Thyroid gland (tissue), 4 donors: ENCODE results near the gene HADHA. TPM values are rescaled to one million over a fixed set of nuclear protein-coding genes. Genes with fewer than 3 reads are reported as not detected.
"Not testable (repeated sequence)": the region's sequence is repeated elsewhere in the genome, so short reads cannot be mapped to it uniquely, and the experiment has no call there.

Source experiments
- DNase-seq, 2 donors: peaks; one replicate each; pipeline ENCODE4 v3.0.0-alpha.2; 2019
- H3K27ac ChIP-seq, 3 donors: fragments of 200-600 bp; sonication (generic); 1 replicate in 2 of 3; 2 replicates in 1 of 3; pipeline ENCODE4 v1.5.1; 2016 to 2019; ENCODE audit warnings: mild to moderate bottlenecking in 1 of 3, moderate library complexity in 1 of 3
- H3K27me3 ChIP-seq: fragments of 200-600 bp; sonication (generic); one replicate; pipeline ENCODE4 v1.5.1; 2019
- H3K36me3 ChIP-seq, 2 donors: fragments of 200-600 bp; sonication (generic); one replicate each; pipeline ENCODE4 v1.5.1; 2016 to 2019
- H3K4me1 ChIP-seq, 2 donors: fragments of 200-600 bp; sonication (generic); one replicate each; pipeline ENCODE4 v1.5.1; 2017 to 2019
- H3K4me3 ChIP-seq, 3 donors: fragments of 200-600 bp; sonication (generic); replicated peaks in 1 of 3; 1 replicate in 2 of 3; 2 replicates in 1 of 3; pipeline ENCODE4 v1.5.1; 2016; ENCODE audit warnings: mild to moderate bottlenecking in 1 of 3
- H3K9me3 ChIP-seq: fragments of 200-600 bp; sonication (generic); one replicate; pipeline ENCODE4 v1.5.1; 2017
- CTCF ChIP-seq, 6 experiments: fragments of 200-600 bp in 3 of 6; fragments of 450-650 bp in 3 of 6; sonication (generic) in 3 of 6; IDR thresholded peaks; one replicate each; pipeline ENCODE4 v1.5.1; 2016 to 2019; ENCODE audit warnings: antibody characterized with exemption in 6 of 6, mild to moderate bottlenecking in 2 of 6, inconsistent platforms in 1 of 6, moderate library complexity in 1 of 6
- POLR2A ChIP-seq, 2 donors: fragments of 450-650 bp; IDR thresholded peaks; one replicate each; pipeline ENCODE4 v1.6.1; 2017; ENCODE audit warnings: antibody characterized with exemption in 2 of 2, mild to moderate bottlenecking in 2 of 2, moderate library complexity in 1 of 2
- WGBS, 2 donors: methylation state at CpG; one replicate each; pipeline ENCODE4 v1.1.5; 2017; 5-methylcytosine and 5-hydroxymethylcytosine counted together
- intact Hi-C: fragments of 100-400 bp; cut with DNase I; formaldehyde crosslinking; loops from one replicate; pipeline ENCODE4 v1.15.1; 2023
- total RNA-seq, 4 donors: library from RNA; depleted of rRNA; stranded (reverse); fragments of >200 nt; gene quantifications; one replicate each; pipeline ENCODE4 v1.2.3, GENCODE V29; 2016

The HADHA gene
- total RNA-seq, 4 donors from 2014 or later = 113 to 149 (median 140) TPM

DNA sequence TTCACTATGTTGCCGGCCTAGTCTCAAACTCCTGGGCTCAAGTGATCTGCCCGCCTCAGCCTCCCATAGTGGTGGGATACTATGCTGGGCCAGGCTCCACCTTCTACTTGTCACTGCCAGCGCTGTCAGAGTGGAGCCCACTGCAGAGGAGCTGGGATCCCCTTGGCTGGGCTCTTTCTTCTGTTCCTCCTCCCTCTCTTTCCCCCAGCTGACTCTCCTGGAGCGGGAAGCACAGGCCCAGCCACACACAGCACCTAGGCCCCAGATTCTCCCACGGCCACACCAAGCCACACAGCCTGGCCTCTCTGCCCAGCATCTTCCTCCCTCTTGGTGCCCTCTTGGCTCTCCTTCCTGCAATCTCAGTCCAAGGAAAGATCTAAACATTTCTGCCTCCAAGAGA is 75.2 kb downstream of the HADHA start:
- TF ChIP-seq CTCF (IDR thresholded peaks at IDR 0.05) = no peak
- TF ChIP-seq POLR2A (IDR thresholded peaks at IDR 0.05) = no peak
- Histone ChIP-seq H3K4me1 (peaks cover 11 to 16% of the 10 kb centered on the region in 2 donors), H3K9me3 (no peaks in the 10 kb centered on the region), H3K27ac (no peak overlapping the region), H3K27me3 (peaks cover 10% of the 10 kb centered on the region), H3K4me3 (no peak overlapping the region), H3K36me3 (no peaks in the 10 kb centered on the region)
- no peak for DNase-seq
- intact Hi-C loops = no loop called here
- 86 to 89% methylated on average over 5 of the region's 5 CpGs for WGBS, 2 donors

GRCh38 chr2:26168785-26169184 is 75.6 kb downstream of the HADHA start:
- intact Hi-C loops = no loop called here
- 91 to 94% methylated on average over 4 of the region's 4 CpGs for WGBS, 2 donors
- no peaks in the 10 kb centered on the region for H3K36me3 ChIP-seq
- H3K4me3 ChIP-seq = no peak overlapping the region
- no peak for DNase-seq
- H3K27ac ChIP-seq = no peak overlapping the region
- TF ChIP-seq CTCF (IDR thresholded peaks at IDR 0.05) (no peak), POLR2A (IDR thresholded peaks at IDR 0.05) (no peak)
- H3K27me3 ChIP-seq = peaks cover 8% of the 10 kb centered on the region
- H3K9me3 ChIP-seq = no peaks in the 10 kb centered on the region
- peaks cover 7 to 11% of the 10 kb centered on the region in 2 donors for H3K4me1 ChIP-seq

DNA sequence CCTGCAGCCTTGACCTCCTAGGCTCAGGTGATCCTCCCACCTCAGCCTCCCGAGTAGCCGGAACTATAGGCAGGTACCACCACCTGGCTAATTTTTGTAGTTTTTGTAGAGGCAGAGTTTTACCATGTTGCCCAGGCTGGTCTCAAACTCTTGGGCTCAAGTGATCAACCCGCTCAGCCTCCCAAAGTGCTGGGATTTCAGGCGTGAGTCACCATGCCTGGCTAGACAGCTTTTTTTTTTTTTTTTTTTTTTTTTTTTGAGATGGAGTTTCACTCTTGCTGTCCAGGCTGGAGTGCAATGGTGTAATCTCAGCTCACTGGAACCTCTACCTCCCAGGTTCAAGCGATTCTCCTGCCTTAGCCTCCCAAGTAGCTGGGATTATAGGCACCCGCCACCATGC is 77.9 kb downstream of the HADHA start:
- H3K4me1 ChIP-seq, H3K27me3 ChIP-seq, DNase-seq, H3K4me3 ChIP-seq, H3K9me3 ChIP-seq, H3K36me3 ChIP-seq, H3K27ac ChIP-seq, intact Hi-C loops: not testable (repeated sequence)
- WGBS, 2 donors = 94 to 96% methylated on average over 6 of the region's 6 CpGs

DNA sequence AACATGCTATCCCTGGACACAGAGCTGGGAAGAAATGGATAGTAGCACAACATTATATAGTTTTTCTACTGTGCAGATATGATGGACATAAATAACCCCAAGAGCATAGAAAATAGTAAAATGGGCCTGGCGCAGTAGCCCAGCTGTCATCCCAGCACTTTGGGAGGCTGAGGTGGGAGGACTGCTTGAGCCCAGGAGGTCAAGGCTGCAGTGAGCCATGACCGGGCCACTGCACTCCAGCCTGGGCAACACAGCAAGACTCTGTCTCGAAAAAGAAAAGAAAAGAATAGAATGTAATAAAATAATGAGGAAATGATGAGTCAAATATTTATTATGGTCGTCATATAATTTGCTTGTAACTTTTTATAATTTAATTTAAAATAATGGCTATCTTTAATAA is 79.0 kb downstream of the HADHA start:
- intact Hi-C loops = no loop called here
- Histone ChIP-seq H3K36me3 (no peaks in the 10 kb centered on the region), H3K27ac (no peak overlapping the region), H3K27me3 (no peaks in the 10 kb centered on the region), H3K4me1 (no peaks in the 10 kb centered on the region), H3K4me3 (no peak overlapping the region), H3K9me3 (no peaks in the 10 kb centered on the region)
- TF ChIP-seq POLR2A (IDR thresholded peaks at IDR 0.05) (no peak), CTCF (IDR thresholded peaks at IDR 0.05) (no peak)
- no peak for DNase-seq
- 94 to 96% methylated on average over 4 of the region's 4 CpGs for WGBS, 2 donors

- intact Hi-C loops = no loop called here
- H3K36me3 ChIP-seq = no peaks in the 10 kb centered on the region
- no peaks in the 10 kb centered on the region for H3K4me1 ChIP-seq
- no peaks in the 10 kb centered on the region for H3K9me3 ChIP-seq
- DNase-seq = no peak
- TF ChIP-seq POLR2A (IDR thresholded peaks at IDR 0.05) = no peak
- TF ChIP-seq CTCF (IDR thresholded peaks at IDR 0.05) = no peak
- H3K4me3 ChIP-seq = no peak overlapping the region
- H3K27ac ChIP-seq = no peak overlapping the region
- no peaks in the 10 kb centered on the region for H3K27me3 ChIP-seq
- 89 to 93% methylated on average over 8 of the region's 8 CpGs for WGBS, 2 donors
Measured at GRCh38 chr2:26164641-26165211, 79.7 kb downstream of the HADHA start.

- DNase-seq = no peak
- WGBS, 2 donors = 61 to 75% methylated on average over 1 of the region's 1 CpG
- no peak for TF ChIP-seq CTCF (IDR thresholded peaks at IDR 0.05)
- no peak for TF ChIP-seq POLR2A (IDR thresholded peaks at IDR 0.05)
- intact Hi-C loops = no loop called here
- H3K36me3 ChIP-seq = no peaks in the 10 kb centered on the region
- no peaks in the 10 kb centered on the region for H3K9me3 ChIP-seq
- no peaks in the 10 kb centered on the region for H3K4me1 ChIP-seq
- H3K27ac ChIP-seq = no peak overlapping the region
- no peak overlapping the region for H3K4me3 ChIP-seq
- H3K27me3 ChIP-seq = no peaks in the 10 kb centered on the region
Measured at GRCh38 chr2:26164231-26164630, 80.2 kb downstream of the HADHA start.
